ENCODE data around the gene ANKRD36. TPM values are rescaled to one million over a fixed set of nuclear protein-coding genes. Genes with fewer than 3 reads are reported as not detected.

ANKRD36 gene
- total RNA-seq: 53.3 and 78.0 TPM in 2 replicates

DNA sequence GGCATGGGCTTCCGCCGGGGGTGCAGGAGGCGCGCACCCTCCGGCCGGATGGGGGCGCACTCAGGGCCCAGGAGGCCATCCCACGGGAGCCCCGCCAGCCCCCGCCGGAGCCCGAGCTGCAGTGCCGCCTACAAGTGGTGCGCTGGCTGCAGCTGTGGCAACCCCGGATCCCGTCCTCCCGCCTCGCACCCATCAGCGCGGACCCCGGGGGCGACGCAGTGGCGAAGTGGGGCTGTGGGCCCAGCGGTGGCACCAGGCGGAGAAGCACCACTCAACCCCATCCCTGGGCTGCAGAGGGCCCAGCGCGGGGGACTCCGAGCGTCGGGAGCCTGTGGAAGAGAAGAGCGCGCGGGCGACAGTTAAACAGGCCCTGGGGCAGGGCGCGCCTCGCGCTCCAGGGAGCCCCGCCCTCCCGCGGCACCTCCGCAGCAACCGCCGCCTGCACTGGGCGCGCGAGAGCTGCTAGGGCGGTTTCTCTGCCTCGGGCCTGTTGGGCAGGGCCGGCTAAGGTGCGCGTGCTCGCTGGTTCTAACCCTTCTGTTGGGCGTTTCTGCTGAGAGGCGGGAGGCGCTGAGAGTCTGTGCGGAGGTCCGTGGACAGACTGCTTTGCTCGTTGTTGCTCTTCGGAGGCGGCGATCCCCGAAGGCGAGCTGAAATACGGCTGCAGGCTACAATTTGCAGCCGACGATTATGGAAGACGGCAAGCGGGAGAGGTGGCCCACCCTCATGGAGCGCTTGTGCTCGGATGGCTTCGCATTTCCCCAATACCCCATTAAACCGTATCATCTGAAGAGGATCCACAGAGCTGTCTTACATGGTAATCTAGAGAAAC lies at the start of gene ANKRD36:
TSS of gene ANKRD36 (plus strand) at position 104 of the 832 bp plus-strand sequence. CDS start at position 691, 587 bp downstream.

DNA sequence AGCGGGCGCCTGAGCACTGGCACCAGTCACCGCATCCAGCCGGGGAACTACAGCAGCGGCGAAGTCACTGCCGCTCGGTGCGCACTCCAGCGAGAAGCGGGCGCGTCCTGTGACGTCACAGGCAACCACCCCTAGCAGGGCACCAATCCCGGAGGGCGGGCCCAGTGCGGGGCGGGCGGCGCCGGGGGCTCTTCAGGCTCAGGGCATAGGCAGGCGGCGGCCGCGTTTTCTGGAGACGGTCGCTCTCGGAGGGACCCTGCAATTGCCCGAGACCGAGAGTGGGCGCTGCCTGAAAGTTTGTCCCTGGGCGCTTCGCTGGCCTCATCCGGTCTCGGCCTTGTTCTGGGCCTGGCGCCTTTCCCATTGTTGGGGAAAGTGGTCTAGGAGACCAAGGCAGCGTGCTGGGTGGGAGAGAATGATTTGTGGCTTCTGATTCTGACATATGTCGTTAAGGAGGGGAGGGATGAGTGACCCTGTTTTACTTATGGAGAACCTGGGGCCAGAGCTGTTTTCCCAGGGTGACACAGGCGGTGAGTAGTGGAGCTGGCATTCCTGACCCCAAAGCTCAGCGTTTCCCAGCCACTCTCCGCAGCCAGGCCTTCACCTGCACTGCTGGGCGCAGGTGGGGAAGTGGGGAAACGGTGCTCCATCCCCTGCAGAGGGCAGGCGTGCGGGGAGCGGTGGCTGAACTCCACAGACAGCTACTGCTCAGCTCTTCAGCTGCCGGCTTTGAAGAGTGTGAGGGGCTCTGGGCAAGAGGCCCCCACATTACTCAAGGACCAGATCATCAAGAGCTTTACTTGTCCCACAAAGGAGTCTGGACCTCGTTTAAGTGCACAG lies 18.0 kb upstream of the ANKRD36 start, which contains the start of gene FAHD2B:
TSS of gene FAHD2B (minus strand) at position 111 of the 840 bp plus-strand sequence. CDS start 3,176 bp downstream, outside the sequence.

Other genes starting within 250 kb of the ANKRD36 start
- gene SEMA4C, start 243.1 kb upstream of the ANKRD36 start, total RNA-seq: 24.0 and 25.2 TPM in 2 replicates
- not detected in 2 replicates for gene FAM178B, start 126.6 kb upstream of the ANKRD36 start, total RNA-seq
- 9.4 and 10.7 TPM in 2 replicates for gene FAHD2B, start 18.3 kb upstream of the ANKRD36 start, total RNA-seq